Neural cell (in vitro differentiated cells): ENCODE data around the gene THADA. TPM values are rescaled to one million over a fixed set of nuclear protein-coding genes. Genes with fewer than 3 reads are reported as not detected.

Experiments
- H2AFZ ChIP-seq: fragments of 200-600, 300-800 bp; sonication (generic), shearing (Covaris generic); 2 replicates; pipeline ENCODE4 v1.6.0; 2014; ENCODE audit warnings: low read depth, mild to moderate bottlenecking, antibody characterized with exemption, low read length, moderate library complexity
- H3F3A ChIP-seq: fragments of 200-600 bp; shearing (Covaris generic); 2 replicates; pipeline ENCODE4 v1.6.1; 2016; ENCODE audit warnings: mild to moderate bottlenecking, moderate library complexity, mixed read lengths, antibody characterized with exemption, low read length; ENCODE audit not compliant: insufficient read depth, poor library complexity, severe bottlenecking
- H3K27ac ChIP-seq: fragments of 200-600, 300-800 bp; sonication (generic), shearing (Covaris generic); 2 replicates; pipeline ENCODE4 v1.5.1; 2014; ENCODE audit warnings: mild to moderate bottlenecking, low read length, moderate library complexity
- H3K27me3 ChIP-seq: fragments of 300-800, 200-600 bp; sonication (generic), shearing (Covaris generic); 2 replicates; pipeline ENCODE4 v1.6.0; 2014; ENCODE audit warnings: mild to moderate bottlenecking, low read depth, low read length, moderate library complexity; ENCODE audit not compliant: insufficient read depth
- H3K36me3 ChIP-seq: fragments of 300-800, 200-600 bp; sonication (generic), shearing (Covaris generic); 2 replicates; pipeline ENCODE4 v1.5.1; 2014; ENCODE audit warnings: mild to moderate bottlenecking, antibody characterized with exemption, low read length, moderate library complexity; ENCODE audit not compliant: insufficient read depth
- H3K4me2 ChIP-seq: fragments of 300-800, 200-600 bp; sonication (generic), shearing (Covaris generic); 2 replicates; pipeline ENCODE4 v1.6.0; 2014; ENCODE audit warnings: mild to moderate bottlenecking, low read length
- H3K4me3 ChIP-seq: fragments of 300-800, 200-600 bp; sonication (generic), shearing (Covaris generic); 2 replicates; pipeline ENCODE4 v1.5.1; 2014; ENCODE audit warnings: mild to moderate bottlenecking, low read length, moderate library complexity
- H3K79me2 ChIP-seq: fragments of 200-600 bp; shearing (Covaris generic); replicated peaks from 2 replicates; pipeline ENCODE4 v1.6.0; 2014; ENCODE audit warnings: mild to moderate bottlenecking, low read length, moderate library complexity; ENCODE audit not compliant: insufficient read depth
- H3K9ac ChIP-seq: fragments of 300-800, 200-600 bp; sonication (generic), shearing (Covaris generic); 2 replicates; pipeline ENCODE4 v1.6.1; 2016; ENCODE audit warnings: mild to moderate bottlenecking, low read length, mixed read lengths
- H3K9me2 ChIP-seq: fragments of 200-600 bp; shearing (Covaris generic); 2 replicates; pipeline ENCODE4 v1.6.1; 2016; ENCODE audit warnings: mild to moderate bottlenecking, low read length, mixed read lengths; ENCODE audit not compliant: insufficient read depth
- H3K9me3 ChIP-seq: fragments of 200-600, 300-800 bp; sonication (generic), shearing (Covaris generic); 2 replicates; pipeline ENCODE4 v1.6.1; 2016; ENCODE audit warnings: mild to moderate bottlenecking, mixed run types, low read length, moderate library complexity, mixed read lengths
- H4K20me1 ChIP-seq: fragments of 200-600 bp; shearing (Covaris generic); 2 replicates; pipeline ENCODE4 v1.6.1; 2016; ENCODE audit warnings: mild to moderate bottlenecking, mixed run types; ENCODE audit not compliant: insufficient read depth
- CTCF ChIP-seq: fragments of 450-650 bp; IDR thresholded peaks from 2 replicates; pipeline ENCODE4 v1.5.1; 2014; ENCODE audit warnings: antibody characterized with exemption, mild to moderate bottlenecking, moderate library complexity; ENCODE audit not compliant: poor library complexity, severe bottlenecking
- EP300 ChIP-seq: fragments of 450-650 bp; conservative IDR thresholded peaks from 2 replicates; pipeline ENCODE4 v1.6.1; 2014; ENCODE audit warnings: antibody characterized with exemption, mild to moderate bottlenecking, moderate library complexity; ENCODE audit not compliant: poor library complexity, severe bottlenecking
- EZH2 ChIP-seq: fragments of 200-600, 300-800 bp; shearing (Covaris generic), sonication (generic); IDR thresholded peaks from 2 replicates; pipeline ENCODE4 v1.6.1; 2014; ENCODE audit warnings: antibody characterized with exemption, low read length, borderline replicate concordance, mild to moderate bottlenecking; ENCODE audit not compliant: insufficient read depth, poor library complexity, severe bottlenecking
- MXI1 ChIP-seq: fragments of 450-650 bp; conservative IDR thresholded peaks from 2 replicates; pipeline ENCODE4 v1.6.1; 2014; ENCODE audit warnings: antibody characterized with exemption, mild to moderate bottlenecking; ENCODE audit not compliant: poor library complexity, severe bottlenecking
- POLR2AphosphoS5 ChIP-seq: IDR thresholded peaks from 2 replicates; pipeline ENCODE4 v1.6.1; 2012
- RAD21 ChIP-seq: fragments of 450-650 bp; conservative IDR thresholded peaks from 2 replicates; pipeline ENCODE4 v1.6.1; 2014; ENCODE audit warnings: antibody characterized with exemption, mild to moderate bottlenecking, moderate library complexity
- REST ChIP-seq: IDR thresholded peaks from 2 replicates; pipeline ENCODE4 v1.6.1; 2012; ENCODE audit warnings: borderline replicate concordance
- SMC3 ChIP-seq: fragments of 450-650 bp; conservative IDR thresholded peaks from 2 replicates; pipeline ENCODE4 v1.6.1; 2014; ENCODE audit warnings: antibody characterized with exemption, mild to moderate bottlenecking, moderate library complexity; ENCODE audit not compliant: poor library complexity
- TAF1 ChIP-seq: IDR thresholded peaks from 2 replicates; pipeline ENCODE4 v1.6.1; 2012; ENCODE audit warnings: low read depth
- polyA plus RNA-seq: library from polyadenylated mRNA; depleted of rRNA; stranded (reverse); fragments of >200 nt; gene quantifications from 2 replicates; pipeline ENCODE4 v1.2.3, GENCODE V29; 2014

Gene THADA
- polyA plus RNA-seq, 1 donor from 2014 or later: 8.5 TPM

- Histone ChIP-seq H3K4me2 (no peak overlapping the region), H2AFZ (no peak overlapping the region), H3K9me3 (no peaks in the 10 kb centered on the region), H3K36me3 (no peaks in the 10 kb centered on the region), H3K27me3 (no peaks in the 10 kb centered on the region), H3K4me3 (no peak overlapping the region), H3K9ac (no peak overlapping the region), H3K27ac (no peak overlapping the region), H3K79me2 (no peaks in the 10 kb centered on the region), H3F3A (no peaks in the 10 kb centered on the region), H4K20me1 (no peaks in the 10 kb centered on the region), H3K9me2 (no peaks in the 10 kb centered on the region)
- TF ChIP-seq RAD21 (no peak), CTCF (no peak), MXI1 (no peak), POLR2AphosphoS5 (no peak), SMC3 (no peak), REST (no peak), TAF1 (no peak), EZH2 (no peak), EP300 (no peak)
These were observed 187.9 kb downstream of the THADA start for GRCh38 chr2:43407935-43408334.

- no peak overlapping the region for H3K9ac ChIP-seq
- no peaks in the 10 kb centered on the region for H3K27me3 ChIP-seq
- H3F3A ChIP-seq: no peaks in the 10 kb centered on the region
- H3K9me2 ChIP-seq: no peaks in the 10 kb centered on the region
- H3K36me3 ChIP-seq: no peaks in the 10 kb centered on the region
- no peak overlapping the region for H2AFZ ChIP-seq
- H3K27ac ChIP-seq: no peak overlapping the region
- H3K79me2 ChIP-seq: no peaks in the 10 kb centered on the region
- no peaks in the 10 kb centered on the region for H3K9me3 ChIP-seq
- TF ChIP-seq CTCF (no peak), TAF1 (no peak), EP300 (no peak), REST (no peak), RAD21 (no peak), MXI1 (no peak), EZH2 (no peak), SMC3 (no peak), POLR2AphosphoS5 (no peak)
- H3K4me2 ChIP-seq: no peak overlapping the region
- H3K4me3 ChIP-seq: no peak overlapping the region
- H4K20me1 ChIP-seq: no peaks in the 10 kb centered on the region
These were observed 189.1 kb downstream of the THADA start for GRCh38 chr2:43406651-43407279.
